Germinal center (tissue), 1 donor: ENCODE data around the gene KDM5B.
"Not testable (repeated sequence)": the region's sequence is repeated elsewhere in the genome, so short reads cannot be mapped to it uniquely, and the experiment has no call there.

Experiments
- DNase-seq: peaks from one replicate; pipeline ENCODE4 v3.0.0; 2012; ENCODE audit warnings: mixed read lengths, low spot score

The KDM5B gene

DNA sequence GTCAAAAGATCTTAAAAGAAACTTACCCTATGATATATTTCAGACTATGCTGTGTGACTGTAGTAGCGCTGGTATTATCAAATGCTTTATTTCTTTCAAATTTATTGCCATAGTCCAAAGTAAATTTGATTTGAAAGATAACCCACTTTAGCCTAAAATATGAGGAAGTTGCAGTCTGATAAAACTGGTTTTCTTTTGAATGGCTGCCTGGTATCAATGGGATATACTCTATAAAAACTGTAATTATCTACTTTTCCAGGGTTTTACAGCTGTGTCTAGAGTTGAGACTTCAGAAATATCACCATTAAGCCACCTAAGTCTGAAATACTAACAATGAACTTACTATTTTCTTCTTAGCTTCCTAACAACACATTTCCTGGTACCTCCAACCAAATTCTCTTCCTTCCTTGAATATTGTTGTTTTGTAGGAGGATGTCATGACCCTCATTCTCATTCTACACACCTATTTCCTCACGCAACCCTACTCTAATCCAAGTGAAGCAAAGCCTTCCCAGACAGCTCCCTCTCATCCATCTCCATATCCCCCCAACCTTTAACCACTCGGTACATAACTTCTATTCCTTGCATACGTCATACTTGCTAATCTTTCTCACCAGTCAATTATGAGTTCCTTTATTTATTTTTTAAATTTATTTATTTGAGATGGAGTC lies 17.0 kb downstream of the KDM5B start:
- DNase-seq = no peak

- no peak for DNase-seq
These were observed 19.4 kb downstream of the KDM5B start for GRCh38 chr1:202788800-202789199.

DNA sequence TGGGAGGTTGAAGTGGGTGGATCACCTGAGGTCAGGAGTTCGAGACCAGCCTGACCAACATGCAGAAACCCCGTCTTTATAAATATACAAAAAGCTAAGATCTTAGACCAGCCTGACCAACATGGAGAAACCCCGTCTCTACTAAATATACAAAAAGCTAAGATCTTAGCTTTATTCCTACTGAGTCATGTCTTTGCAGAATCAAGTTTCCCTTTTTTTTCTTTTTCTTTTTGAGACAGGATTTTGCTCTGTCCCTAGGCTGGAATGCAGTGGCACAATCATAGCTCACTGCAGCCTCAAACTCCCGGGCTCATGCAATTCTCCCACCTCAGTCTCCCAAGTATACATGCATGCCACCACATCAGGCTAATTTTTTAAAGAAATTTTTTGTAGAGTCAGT lies 21.4 kb downstream of the KDM5B start:
- DNase-seq = no peak

DNA sequence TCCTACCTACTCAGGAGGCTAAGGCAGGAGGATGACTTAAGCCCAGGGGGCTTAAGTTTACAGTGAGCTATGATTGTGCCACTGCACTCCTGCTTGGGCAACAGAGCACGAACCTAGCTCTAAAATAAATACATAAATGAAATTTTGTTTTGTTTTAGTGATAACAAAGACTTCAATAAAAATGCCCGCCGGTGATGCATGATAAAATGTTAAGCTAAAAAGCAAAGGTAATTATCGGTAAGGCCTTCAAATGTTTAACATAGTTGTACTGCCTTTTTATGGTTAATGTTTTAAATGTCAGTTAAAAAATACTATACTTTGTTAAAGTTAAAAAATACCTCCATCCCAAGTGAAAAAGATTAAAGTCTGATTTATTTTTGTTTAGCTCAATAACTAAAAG lies 27.0 kb downstream of the KDM5B start:
- no peak for DNase-seq

DNA sequence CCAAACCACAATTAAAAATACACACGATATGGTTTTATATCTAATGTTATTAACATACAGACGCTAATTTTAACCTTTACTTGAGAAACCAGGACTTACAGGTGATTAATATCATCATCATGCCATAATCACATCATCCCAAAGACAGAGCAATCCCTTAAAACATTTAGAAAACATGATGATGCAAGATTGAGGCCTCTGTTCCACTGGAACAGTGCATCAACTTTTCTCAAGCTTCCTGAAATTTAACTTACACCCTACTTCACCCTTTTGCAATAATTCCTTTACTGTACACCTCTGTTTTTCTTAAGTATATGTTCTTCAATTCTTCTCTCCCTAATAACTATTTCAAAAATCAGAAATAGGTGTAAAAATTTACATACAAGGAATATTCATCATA lies 38.1 kb downstream of the KDM5B start:
- DNase-seq = no peak

DNA sequence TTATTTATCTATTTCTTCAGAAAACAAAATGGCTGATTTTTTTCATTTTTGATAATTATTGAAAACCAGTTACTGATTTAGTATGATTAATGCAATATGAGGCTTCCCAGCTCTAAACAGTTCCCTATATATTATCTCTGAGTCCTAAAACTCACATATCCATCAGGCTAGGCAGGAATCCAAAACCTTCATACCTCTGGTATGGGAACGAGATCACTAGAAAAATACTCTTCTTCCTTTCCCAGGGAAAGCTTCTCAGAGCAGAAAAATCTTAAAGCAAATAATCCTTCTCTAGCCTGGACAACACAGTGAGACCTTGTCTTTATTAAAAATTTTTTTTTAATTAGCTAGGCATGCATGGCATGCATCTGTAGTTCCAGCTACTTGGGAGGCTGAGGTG lies 42.5 kb downstream of the KDM5B start:
- DNase-seq = no peak

GRCh38 chr1:202762019-202762418 lies 46.2 kb downstream of the KDM5B start:
- DNase-seq = no peak

DNA sequence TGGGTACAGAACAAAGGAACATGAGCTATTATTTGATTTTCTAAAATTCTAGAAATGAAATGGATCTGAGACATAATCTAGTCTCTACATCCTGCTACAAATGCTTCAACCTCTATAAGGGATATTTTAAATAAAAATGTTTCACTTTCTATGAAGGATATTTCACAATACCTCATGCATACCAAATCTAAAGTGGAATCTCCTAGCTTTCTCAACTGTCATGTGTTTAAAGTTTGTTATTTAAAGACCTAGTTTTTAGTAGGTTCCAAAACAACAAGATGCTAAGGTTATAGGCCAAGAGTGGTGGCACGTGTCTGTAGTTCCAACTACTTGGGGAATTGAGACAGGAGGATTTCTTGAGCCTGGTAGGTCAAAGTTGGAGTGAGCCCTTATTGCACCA lies 47.6 kb downstream of the KDM5B start:
- no peak for DNase-seq

DNA sequence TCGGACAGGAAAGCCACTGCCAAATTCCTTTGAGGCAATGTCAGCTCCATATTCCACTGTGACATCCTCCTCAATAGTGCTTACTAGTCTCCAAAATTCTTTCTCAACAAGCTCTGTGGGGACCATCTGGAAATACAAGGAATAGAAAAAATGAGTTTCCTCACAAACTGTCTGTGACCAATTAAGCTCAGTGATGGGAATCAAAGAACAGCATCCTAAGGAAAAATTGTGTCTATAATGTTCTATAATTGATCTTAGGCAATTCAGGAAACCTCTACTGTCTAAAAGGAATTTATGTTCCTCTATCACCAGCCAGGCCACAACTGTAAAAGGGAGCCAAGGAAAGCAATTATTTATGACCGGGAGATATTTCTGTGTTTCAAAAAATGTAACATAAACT lies 51.8 kb downstream of the KDM5B start:
- DNase-seq = no peak

- DNase-seq = no peak
These were observed 53.9 kb downstream of the KDM5B start for GRCh38 chr1:202754293-202754692.

GRCh38 chr1:202752774-202753173 lies 55.4 kb downstream of the KDM5B start:
- no peak for DNase-seq

DNA sequence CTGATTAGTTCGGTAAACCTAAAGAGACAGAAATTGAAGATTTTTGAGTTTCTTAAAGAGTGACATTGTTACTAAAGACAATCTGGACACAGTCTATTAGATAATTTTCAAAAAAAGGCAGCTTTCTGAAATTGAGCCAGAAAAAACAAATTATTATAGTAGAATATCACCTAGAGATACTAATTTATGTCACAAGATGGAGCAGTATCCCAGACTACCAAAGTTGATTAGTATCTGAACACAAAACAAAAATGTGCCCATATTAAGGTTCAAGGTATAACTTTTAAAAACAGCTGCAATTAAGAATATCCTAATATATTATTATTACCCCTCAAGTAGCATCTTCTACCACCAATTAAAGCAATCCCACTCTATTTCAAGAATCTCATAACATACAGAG lies 57.5 kb downstream of the KDM5B start:
- no peak for DNase-seq

GRCh38 chr1:202750024-202750423 lies 58.2 kb downstream of the KDM5B start:
- no peak for DNase-seq

DNA sequence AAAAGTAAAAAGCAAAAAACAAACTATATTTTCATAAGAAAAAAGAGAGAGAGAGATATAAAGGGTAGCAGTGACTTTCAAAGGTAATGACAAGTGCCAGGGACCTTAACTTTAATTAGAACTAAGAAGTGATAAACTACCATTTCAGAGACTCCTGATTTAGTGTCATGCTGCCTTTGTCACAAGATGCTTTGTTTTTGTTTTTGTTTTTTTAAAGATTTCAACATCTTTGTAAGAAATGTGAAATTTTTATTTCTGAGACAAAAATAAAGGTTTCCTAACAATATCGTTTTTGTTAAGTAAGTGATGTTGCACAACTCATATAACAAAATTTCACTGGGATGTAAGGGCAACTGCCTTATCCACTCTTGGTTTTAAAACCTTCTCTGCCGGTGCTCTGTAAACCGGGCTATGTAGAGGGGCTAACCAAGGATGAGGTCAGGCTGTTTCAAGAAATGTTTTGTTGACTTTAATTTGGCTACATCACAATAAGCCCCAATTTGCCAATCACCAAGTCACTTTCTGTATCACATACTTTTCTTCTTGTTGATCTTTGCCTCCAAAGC lies 62.8 kb downstream of the KDM5B start:
- no peak for DNase-seq

GRCh38 chr1:202744770-202745169 lies 63.5 kb downstream of the KDM5B start:
- not testable (repeated sequence) for DNase-seq

DNA sequence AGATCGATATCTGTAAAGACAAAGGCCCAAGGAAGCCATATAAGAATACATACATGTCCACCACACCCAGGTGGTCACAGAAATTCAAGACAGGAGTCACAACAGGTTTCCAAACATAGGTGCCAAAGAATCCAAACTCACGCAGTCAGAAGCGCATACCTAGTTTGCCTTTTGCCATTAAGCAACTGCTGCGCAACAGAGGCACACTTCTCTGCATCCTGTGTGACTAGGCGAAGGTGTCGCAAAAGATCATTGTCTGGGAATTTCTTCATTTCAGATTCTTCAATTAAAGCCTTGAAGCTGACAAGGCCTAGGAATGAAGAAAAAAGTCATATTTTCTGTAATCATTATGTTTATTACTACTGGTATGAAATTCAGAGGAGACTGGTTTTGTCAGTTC lies 65.7 kb downstream of the KDM5B start:
- DNase-seq = no peak

GRCh38 chr1:202733251-202733650 lies 75.0 kb downstream of the KDM5B start:
- no peak for DNase-seq

DNA sequence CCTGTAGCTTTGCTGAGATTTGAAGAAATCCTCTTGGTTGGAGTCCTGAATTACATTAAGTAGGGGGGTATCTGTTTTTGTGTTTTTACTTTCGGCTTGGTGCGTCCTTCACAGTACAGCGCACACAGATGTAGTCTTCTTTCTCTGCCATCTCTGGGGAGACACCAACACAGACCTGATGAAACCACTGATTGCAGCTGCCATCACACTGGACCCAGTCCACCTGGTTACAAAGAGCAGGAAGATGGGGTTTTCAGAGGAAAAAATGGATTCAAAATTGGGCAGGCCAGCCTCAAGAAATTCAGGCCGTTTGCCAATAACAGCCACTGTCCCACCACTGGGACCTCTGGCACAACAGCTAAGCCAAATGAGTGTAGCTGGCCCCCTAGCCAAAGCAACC lies 79.3 kb downstream of the KDM5B start:
- DNase-seq = no peak

GRCh38 chr1:202725526-202725925 lies 82.7 kb downstream of the KDM5B start:
- no peak for DNase-seq

DNA sequence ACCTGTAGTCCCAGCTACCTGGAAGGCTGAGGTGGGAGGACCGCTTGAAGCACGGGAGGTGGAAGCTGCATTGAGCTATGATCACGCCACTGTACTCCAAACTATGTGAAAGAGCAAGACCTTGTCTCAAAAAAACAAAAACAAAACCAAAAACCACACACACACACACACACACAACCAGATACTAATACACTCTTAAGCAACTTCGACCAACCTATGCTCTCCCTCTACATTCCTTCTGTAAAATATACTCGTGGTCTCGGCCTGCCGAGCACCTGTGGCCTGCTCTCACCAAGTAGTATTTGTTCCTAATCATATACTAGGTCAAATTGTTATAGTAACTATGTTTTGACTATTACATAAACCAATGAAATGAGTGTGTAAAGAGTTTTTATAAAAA lies 84.5 kb downstream of the KDM5B start:
- no peak for DNase-seq

DNA sequence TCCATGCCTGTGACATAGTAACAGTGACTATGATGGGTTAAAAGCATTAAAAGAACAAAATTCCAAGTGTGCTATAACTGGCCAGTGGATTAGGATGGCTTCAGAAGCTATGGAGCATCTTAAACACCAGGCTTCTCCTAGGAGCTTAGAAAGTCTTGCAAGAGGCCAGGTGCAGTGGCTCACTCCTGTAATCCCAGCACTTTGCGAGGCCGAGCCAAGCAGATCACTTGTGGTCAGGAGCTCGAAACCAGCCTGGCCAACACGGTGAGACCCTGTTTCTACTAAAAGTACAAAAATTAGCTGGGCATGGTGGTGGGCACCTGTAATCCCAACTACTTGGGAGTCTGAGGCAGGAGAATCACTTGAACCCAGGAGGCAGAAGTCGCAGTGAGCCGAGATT lies 85.2 kb downstream of the KDM5B start:
- not testable (repeated sequence) for DNase-seq

DNA sequence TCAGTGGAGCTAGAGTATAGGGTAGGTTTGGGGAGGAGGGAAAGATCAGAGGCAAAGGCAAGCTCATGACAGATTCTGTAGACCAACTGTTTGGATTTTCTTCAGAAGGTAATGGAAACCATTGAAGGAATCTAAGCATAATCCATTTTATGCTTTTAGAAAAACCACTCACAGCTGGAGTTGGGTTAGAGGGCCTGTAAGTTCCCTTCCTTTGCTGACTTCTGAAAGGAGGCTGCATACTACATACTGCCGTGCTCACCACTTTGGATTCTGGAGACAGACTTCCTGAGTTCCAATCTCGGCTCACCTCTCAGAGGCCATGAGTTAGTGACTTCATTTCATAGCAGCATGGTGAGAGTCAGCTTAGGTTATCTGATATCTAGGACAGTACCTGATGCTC lies 91.6 kb downstream of the KDM5B start:
- DNase-seq = no peak

GRCh38 chr1:202714202-202714601 lies 94.0 kb downstream of the KDM5B start:
- DNase-seq = not testable (repeated sequence)

GRCh38 chr1:202713110-202713509 lies 95.1 kb downstream of the KDM5B start:
- DNase-seq = no peak
